Stimulated activated CD8-positive, alpha-beta memory T cell treated with anti-CD3 and anti-CD28 coated beads, Interleukin-15, amount 100 ng/mL, for 1 hour (primary cell): ENCODE results near the gene CT45A9.
"Not testable (repeated sequence)": the region's sequence is repeated elsewhere in the genome, so short reads cannot be mapped to it uniquely, and the experiment has no call there.

Experiments
- DNase-seq: peaks from one replicate; pipeline ENCODE4 v3.0.0-alpha.2; 2020; ENCODE audit warnings: low read depth

Gene CT45A9, protein sequence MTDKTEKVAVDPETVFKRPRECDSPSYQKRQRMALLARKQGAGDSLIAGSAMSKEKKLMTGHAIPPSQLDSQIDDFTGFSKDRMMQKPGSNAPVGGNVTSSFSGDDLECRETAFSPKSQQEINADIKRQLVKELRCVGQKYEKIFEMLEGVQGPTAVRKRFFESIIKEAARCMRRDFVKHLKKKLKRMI

DNA sequence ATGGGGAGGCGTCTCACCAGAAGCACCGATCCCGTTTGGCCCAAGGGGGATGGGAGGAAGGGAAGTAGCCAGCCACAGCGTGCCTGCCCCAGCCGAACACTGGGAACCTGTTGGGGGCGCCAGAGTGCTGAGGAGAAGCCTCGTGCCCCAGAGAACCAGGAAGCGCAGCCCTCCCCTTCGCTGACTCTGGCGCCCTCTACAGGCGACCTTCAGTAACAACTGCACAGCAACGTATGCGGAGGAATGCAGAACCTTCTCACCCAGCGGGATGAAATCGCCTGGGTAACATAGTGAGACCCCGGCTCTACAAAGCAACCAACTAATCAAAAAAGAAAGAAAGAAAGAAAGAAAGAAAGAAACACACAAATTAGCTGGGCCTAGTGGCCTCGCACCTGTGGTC lies at the start of gene CT45A9:
Gene CT45A9 (minus strand): TSS at position 101 of the 400 bp plus-strand sequence. CDS start 3,751 bp downstream, outside the sequence.
- DNase-seq, result not testable (repeated sequence)

DNA sequence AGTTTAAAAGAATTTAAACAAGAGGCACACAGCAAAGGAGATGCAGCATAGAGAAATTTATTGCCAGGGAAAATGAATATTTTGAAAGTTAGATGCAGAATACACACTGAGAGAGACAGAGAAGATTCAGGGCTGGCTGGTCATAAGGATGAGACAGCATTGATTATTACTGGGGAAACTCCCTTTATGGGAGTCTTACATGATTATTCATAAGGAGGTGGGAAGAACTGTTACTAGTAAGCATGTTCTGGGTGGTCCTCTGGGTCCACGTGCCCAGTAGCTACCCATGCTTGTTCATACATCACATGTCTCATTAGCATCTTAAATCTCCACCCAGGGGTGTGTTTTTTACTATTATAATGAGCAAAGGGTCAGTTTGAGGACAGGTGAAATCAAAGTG lies 48.9 kb upstream of the CT45A9 start:
- DNase-seq, result not testable (repeated sequence)

DNA sequence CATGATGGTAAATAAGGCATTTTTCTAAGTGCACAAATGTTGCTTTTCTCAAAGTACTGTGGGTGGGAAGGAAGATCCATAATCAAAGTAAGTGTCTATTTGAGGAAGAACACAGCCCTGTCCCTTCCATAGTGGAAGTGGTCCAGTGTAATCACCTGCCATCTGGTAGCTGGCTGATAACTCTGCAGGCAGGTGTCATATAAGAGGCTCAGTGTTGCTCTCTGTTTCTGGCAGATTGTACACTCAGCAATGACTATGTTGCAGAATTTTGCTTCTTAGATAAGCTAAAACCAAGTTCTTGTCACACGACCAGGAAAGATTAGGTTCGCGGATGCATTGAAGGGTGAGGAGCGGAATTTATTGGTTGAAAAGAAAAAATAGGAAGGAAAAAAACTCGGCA lies 42.8 kb upstream of the CT45A9 start:
- no peak for DNase-seq

DNA sequence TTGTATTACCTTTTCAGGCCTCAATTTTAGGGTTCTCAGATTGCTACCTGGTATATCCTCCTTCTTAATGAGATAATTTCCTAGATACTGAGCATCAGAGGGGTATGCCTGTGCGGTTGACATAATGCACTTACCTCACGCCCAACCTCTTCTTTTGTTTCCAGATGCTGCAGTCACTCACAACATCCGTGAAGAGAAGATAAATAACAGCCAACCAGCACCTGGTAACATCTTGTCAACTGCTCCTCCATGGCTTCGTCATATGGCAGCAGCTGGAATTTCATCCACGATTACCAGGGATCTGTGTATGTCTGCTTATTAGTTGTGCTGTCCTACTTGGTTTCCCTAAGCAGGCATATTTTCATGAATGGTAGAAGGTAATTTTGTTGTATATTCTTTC lies 38.6 kb upstream of the CT45A9 start:
- DNase-seq, result no peak

DNA sequence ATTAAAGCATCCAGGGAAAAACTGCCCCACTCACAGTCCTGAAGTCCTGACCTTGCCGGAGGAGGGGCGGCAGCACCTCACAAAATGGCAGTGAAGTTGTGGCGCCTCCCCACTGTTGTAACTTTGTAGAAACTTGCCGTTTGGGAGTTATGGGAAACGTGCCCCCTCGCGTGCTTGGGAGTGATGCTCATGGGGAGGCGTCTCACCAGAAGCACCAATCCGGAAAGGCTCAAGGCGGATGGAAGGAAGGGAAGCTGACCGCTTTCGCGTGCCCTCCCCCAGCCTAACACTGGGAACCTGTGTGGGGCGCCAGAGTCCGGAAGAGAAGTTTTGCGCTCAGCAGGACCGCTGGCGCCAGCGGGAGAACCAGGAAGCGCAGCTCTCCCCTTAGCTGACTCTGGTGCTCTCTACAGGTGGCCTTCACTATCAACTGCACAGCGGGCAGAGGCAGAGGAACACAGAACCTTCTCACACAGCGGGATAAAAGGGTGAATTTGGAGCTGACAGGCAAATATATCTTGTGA lies 21.7 kb upstream of the CT45A9 start, which contains the start of the genes CT45A10 and SAGE1:
Gene CT45A10 (minus strand): TSS at position 151 of the 524 bp plus-strand sequence. CDS start 8,100 bp downstream, outside the sequence.
Gene SAGE1 (plus strand): TSS at position 423 of the 524 bp plus-strand sequence. CDS start 2,527 bp downstream, outside the sequence.
- DNase-seq, result no peak

DNA sequence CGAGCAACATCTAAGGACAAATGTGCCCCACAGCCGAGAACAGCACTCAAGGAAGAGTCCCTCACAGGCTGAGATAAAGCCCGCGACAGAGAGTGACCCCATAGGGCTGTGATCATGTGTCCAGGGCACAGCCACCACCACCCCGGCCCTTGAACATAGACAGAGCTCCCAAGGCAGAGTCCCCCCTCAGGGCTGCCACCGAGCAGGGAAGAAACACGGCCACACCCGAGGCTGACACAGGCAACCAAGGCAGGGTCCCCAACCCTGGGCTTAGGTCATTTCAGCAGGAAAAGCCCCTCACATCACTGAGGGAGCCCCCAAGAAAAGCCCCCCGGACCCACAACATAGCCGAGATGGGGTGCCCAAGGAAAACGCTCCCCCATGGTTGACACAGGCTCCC lies 21.2 kb upstream of the CT45A9 start:
- DNase-seq, result no peak

DNA sequence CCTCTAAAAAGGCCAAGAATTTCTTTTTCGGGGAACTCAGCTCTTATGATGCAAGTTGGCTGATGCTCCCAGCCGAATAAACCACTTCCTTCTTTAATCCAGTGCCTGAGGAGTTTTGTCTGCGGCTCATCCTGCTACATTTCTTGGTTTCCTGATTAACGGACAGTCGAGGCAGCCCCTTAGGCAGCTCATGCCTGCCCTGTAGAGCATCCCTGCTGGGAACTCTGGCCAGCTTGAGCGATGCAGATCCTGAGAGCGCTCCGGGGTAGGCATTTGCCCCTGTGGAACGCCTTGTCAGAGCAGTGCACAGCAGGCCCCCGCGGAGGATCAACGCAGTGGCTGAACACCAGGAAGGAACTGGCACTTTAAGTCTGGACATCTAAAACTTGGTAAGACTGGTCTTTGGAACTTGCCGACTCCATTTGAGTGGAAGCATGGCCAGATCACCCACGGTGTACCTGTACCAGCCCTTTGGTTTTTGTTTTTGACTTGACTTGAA lies 18.5 kb upstream of the CT45A9 start:
- no peak for DNase-seq

DNA sequence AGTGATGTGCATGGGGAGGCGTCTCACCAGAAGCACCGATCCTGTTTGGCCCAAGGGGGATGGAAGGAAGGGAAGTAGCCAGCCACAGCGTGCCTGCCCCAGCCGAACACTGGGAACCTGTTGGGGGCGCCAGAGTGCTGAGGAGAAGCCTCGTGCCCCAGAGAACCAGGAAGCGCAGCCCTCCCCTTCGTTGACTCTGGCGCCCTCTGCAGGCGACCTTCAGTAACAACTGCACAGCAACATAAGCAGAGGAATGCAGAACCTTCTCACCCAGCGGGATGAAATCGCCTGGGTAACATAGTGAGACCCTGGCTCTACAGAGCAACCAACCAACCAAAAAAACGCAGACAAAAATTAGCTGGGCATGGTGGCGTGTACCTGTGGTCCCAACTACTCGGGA lies 17.4 kb upstream of the CT45A9 start:
- not testable (repeated sequence) for DNase-seq

DNA sequence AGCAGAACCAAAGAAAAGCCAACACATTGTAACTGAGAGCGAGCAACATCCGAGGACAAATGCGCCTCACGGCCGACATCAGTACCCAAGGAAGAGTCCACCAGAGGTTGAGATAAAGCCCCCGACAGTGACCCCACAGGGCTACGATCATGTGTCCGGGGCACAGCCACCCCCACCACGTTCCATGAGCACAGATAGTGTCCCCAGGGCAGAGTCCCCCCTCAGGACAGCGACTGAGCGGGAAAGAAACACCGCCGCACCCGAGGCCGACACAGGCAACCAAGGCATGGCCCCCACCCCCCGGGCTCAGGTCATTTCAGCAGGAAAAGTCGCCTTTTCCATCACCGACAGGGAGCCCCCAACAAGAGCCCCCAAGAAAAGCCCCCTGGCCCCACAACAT lies 16.6 kb upstream of the CT45A9 start:
- not testable (repeated sequence) for DNase-seq

DNA sequence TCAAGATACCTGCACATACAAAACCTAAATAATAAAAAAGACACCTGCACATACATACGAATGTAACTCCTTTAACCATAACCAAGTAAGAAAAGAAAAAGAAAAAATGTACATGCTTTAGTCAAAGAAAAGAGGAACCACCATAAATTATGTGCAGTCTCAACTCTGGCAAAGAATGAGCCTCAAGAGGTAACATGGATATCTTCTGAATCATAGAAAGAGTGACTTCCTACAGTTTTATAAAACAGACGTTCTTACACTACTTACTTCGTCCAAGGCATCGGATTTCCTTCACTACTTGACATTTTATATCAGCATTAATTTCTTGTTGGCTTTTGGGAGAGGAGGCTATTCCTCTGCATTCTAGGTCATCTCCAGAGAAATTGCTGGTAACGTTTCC lies 11.1 kb upstream of the CT45A9 start:
- not testable (repeated sequence) for DNase-seq

DNA sequence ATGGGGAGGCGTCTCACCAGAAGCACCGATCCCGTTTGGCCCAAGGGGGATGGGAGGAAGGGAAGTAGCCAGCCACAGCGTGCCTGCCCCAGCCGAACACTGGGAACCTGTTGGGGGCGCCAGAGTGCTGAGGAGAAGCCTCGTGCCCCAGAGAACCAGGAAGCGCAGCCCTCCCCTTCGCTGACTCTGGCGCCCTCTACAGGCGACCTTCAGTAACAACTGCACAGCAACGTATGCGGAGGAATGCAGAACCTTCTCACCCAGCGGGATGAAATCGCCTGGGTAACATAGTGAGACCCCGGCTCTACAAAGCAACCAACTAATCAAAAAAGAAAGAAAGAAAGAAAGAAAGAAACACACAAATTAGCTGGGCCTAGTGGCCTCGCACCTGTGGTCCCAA lies 17.2 kb downstream of the CT45A9 start, which contains the start of gene CT45A8:
Gene CT45A8 (minus strand): TSS at position 101 of the 400 bp plus-strand sequence. CDS start 3,755 bp downstream, outside the sequence.
- not testable (repeated sequence) for DNase-seq

DNA sequence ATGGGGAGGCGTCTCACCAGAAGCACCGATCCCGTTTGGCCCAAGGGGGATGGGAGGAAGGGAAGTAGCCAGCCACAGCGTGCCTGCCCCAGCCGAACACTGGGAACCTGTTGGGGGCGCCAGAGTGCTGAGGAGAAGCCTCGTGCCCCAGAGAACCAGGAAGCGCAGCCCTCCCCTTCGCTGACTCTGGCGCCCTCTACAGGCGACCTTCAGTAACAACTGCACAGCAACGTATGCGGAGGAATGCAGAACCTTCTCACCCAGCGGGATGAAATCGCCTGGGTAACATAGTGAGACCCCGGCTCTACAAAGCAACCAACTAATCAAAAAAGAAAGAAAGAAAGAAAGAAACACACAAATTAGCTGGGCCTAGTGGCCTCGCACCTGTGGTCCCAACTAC lies 34.4 kb downstream of the CT45A9 start, which contains the start of gene CT45A7:
Gene CT45A7 (minus strand): TSS at position 101 of the 400 bp plus-strand sequence. CDS start 3,747 bp downstream, outside the sequence.
- DNase-seq, result not testable (repeated sequence)

DNA sequence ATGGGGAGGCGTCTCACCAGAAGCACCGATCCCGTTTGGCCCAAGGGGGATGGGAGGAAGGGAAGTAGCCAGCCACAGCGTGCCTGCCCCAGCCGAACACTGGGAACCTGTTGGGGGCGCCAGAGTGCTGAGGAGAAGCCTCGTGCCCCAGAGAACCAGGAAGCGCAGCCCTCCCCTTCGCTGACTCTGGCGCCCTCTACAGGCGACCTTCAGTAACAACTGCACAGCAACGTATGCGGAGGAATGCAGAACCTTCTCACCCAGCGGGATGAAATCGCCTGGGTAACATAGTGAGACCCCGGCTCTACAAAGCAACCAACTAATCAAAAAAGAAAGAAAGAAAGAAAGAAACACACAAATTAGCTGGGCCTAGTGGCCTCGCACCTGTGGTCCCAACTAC lies 51.7 kb downstream of the CT45A9 start, which contains the start of gene CT45A2:
Gene CT45A2 (minus strand): TSS at position 101 of the 400 bp plus-strand sequence. CDS start 3,747 bp downstream, outside the sequence.
- not testable (repeated sequence) for DNase-seq
